GM19043 (cell line): ENCODE results near the gene SLC7A4.
"Not testable (repeated sequence)": the region's sequence is repeated elsewhere in the genome, so short reads cannot be mapped to it uniquely, and the experiment has no call there.

Experiments
- ATAC-seq: cut with Tn5 transposase; IDR thresholded peaks from one replicate; pipeline ENCODE4 v1.9.1; 2021; ENCODE audit warnings: low read depth; ENCODE audit not compliant: unreplicated experiment

The SLC7A4 gene

GRCh38 chr22:21064917-21065864 lies 32.8 kb upstream of the SLC7A4 start:
- no peak for ATAC-seq

- ATAC-seq = not testable (repeated sequence)
These were observed 32.1 kb upstream of the SLC7A4 start for GRCh38 chr22:21064425-21064824.

DNA sequence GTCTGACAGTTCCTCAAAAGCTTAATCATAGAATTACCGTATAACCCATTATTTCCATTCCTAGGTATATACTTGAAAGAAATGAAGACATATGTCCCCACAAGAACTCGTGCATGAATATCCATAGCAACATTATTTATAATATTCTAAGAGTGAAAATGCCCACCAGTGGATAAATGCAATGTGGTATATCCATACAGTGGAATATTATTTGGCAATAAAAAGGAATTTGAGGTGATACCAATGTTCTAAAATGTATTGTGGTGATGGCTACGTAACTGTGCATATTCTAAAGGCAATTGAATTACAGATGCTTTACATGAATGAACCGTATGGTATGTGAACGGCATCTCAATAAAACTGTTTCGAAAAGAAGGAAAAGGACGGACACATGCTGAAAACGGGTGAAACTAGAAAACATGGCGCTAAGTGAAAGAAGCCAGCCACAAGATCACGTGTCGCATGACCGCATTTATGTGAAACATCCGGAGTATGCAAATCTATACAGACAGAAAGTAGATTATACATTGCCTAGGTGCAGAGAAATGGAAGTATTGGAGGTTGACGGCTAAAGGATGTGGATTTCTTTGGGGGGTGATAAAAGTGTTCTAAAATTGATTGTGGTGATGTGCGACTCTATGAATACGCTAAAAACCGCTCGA lies 29.4 kb upstream of the SLC7A4 start:
- not testable (repeated sequence) for ATAC-seq

DNA sequence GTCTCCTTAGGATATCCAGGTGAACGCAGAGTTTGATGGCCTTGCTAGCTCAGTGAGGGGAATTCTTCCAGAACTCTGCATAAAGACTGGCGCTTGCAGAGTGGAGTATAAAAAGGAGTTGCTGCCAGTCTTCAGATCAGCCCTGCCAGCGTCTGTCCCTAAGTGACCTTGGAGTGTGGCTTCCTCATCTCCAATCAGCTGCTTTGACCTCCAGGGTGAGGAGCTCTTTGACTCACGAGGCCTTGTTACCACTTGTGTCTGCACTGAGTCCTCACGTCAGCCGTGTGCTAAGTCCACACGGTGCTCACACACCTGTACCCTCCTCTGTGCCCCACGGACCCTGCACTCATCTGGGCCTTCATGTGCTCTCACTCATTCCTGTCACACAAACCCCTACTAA lies 28.0 kb upstream of the SLC7A4 start:
- ATAC-seq = not testable (repeated sequence)

DNA sequence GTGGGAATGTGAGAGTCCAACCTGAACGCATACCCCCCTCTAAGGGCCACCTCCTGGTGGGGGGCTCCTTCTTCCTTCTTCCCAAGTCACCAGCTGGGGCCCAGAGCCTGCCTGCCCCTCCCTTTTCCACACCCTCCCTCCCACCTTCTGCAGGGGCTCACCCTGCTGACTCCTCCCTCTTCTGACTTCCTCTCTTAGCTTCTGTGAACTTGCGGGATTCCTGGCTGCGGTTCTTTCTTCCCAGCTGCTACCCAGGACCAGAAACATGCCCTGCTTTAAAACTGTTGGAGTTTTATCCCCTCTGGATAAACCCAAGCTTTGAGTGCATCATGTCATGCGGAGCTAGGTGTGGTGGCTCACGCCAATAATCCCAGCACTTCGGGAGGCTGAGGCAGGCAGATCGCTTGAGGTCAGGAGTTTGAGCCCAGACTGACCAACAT lies 23.5 kb upstream of the SLC7A4 start:
- no peak for ATAC-seq

DNA sequence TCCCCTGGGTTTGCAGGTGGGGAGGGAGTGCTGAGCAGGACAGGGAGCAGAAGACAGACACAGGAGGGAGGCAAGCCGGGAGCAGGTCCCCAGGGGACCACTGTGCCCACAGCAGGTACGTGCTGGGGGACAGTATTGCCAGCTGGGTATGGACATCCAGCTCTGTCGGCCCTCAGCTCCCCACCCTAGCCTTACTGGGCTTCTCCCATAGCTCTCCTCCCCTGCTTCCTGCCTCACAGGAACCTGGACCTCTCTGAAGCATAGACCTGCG lies 23.1 kb upstream of the SLC7A4 start:
- no peak for ATAC-seq

GRCh38 chr22:21054714-21055563 lies 22.6 kb upstream of the SLC7A4 start:
- ATAC-seq = no peak

DNA sequence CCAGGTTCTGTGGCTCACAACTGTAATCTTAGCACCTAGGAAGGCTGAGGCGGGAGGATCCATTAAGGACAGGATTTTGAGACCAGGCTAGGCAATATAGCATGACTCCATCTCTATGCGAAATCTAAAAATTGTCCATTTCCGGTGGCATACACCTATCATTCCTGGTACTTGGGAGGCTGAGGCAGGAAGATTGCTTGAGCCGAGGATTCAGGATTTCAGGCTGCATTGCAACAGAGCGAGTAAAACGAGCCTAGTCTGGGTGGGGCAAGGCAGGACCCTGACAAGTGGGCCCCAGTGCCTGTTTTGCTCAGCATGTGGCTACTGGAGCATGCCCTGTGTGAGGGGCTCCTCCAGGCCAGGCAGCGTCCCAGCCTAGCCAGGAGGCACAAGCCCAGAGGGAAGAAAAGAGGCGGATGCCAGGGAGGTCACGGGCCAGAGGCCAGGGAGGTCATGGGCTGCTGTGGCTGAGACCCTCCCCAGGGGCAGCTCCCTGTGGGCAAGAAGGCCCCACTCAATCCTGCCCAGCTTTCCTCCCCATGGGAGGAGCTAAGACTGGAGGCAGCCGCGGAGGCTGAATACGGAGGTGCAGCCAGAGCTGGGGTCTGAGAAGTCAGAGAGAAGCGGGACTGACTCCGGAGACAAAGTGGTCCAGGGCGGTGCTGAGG lies 21.8 kb upstream of the SLC7A4 start:
- ATAC-seq = no peak

DNA sequence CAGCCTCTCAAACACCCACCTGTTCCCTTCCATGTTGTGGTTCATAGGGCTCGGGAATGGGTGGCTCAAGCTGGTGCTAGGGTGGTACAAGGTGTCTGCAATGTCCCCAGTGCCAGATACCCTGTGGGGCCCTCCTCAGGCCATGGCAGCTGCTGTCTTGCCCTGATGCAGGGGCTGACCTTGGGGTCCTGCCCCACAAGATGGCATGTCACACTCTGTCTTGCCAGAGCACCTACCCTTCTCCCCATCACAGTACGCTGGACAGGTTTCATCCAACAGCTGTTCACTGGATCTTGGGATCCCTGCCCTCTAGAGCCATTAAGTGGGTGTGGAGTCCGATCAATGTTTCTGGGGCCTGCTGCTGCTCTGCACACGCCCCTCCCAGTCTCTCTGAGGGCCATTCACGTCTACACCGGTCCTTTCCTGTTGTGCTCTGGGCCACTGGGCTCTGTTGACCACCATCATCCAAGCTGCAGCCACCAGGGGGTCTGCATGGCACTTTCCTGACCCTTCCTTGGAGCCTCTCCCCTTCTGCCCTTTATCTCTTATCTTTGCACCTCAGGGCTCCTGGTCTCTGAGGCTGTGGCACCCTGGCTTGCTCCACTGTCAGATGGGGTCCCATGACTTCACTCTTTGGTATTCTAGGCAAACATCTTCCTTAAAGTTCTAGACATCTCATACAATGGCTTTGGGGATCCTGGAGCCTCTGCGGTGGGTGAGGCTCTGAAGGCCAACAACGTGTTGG lies 20.5 kb upstream of the SLC7A4 start:
- ATAC-seq = no peak

DNA sequence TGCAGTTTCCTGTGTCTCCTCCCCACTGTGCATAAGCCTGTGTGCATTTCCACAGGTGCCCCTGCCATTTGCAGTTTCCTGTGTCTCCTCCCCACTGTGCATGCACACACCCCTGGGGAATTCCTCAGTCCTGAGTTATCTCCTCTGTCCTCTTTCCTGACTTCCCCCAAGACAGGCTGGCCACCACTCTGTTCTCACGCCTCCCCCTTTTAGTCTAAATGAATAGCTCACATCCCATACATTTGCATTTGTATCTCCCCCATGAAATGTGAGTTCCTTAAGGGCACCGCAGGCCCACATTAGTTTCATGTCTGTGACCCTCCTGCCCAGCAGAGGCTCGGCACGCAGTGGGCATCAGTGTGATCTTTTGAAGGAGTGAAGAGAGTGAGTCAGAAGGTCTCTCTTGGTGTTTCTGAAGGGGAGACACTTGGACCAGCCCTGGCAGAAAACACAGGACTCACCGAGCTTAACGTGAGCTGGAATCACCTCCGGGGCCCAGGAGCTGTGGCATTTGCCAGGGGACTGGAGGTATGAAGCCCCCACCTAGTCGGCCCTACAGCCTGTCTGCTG lies 19.6 kb upstream of the SLC7A4 start:
- ATAC-seq = no peak

DNA sequence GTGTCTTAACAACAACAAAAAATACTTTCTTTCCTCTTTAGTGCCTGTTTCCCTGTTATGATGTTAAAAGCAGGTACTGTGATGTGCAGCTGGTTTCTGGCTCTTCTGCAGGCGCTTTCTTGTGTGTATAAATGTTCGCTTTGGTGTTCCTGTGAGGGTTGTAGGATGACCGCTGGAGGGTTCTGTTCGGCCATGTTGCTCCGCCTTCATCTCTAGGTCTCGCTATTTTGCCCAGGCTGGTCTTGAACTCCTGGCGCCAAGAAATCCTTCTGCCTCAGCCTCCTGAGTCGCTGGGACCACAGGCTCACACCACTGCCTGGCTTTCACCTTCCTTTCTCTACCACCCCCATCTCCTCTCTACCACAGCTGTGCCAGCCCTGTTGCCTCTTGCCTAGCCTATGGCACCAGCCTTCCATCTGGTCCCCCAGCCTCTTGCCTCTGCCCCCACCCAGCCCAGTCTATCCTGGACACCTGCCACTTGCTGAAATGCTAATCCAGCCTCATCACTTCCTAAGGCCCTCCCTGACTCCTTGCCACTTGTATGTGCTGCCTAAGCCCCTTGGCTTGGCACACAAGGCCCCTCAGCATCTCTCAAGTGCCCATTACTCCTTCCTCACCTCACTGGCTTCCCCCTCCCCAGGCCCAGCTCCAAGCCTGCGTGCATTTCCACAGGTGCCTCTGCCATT lies 18.9 kb upstream of the SLC7A4 start:
- no peak for ATAC-seq

DNA sequence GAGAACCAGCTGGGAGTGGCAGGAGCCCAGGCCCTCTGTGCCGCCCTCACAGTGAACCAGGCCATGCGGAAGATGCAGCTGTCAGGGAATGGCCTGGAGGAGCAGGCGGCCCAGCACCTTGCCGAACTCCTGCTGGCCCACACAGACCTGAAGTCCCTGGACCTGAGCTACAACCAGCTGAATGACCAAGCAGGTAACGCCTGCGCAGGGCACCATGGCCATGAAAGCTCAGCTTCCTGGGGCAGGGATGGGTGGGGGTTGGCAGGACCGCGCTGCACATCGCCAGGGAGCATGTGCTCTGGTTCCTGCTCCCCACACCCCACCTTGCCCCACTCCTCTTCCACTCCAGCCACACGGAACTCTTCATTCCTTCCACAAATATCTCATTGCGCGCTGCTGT lies 16.6 kb upstream of the SLC7A4 start:
- not testable (repeated sequence) for ATAC-seq

DNA sequence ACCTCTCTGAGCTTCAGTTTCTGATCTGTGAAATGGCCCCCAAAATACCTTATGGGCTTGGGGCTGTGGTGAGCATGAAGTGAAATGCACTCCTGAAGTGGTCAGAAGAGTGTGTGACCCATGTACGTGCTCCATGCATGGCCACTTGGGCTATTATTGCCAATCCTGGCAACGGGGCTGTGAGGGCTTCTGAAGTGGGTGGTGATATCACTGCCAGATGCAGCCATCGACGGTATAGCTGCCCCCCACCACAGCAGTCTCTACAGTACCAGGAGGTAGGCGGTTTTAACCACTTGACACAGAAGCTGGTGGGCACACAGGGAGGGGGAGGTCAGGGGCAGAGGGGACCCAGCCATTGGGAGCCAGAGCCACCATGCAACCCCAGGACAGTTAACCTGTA lies 16.1 kb upstream of the SLC7A4 start:
- not testable (repeated sequence) for ATAC-seq

DNA sequence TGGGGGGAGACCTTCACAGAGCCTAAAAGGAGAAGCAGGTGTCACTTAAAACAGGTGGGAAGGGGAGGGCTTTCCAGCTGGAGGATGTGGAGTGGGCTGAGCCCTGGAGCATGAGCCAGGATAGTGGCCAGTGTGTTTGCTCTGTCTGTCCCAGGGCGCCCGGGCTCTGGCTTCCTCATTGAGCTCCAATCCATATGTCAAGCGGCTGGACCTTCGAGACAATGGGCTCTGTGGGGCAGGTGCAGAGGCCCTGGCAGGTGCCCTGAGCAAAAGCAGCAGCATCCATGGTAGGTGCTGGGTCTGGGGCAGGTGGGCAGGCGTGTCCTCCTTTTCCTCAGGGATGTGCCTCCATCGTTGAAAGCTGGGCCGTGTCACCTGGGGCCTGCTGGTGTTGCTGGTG lies 15.4 kb upstream of the SLC7A4 start:
- no peak for ATAC-seq

DNA sequence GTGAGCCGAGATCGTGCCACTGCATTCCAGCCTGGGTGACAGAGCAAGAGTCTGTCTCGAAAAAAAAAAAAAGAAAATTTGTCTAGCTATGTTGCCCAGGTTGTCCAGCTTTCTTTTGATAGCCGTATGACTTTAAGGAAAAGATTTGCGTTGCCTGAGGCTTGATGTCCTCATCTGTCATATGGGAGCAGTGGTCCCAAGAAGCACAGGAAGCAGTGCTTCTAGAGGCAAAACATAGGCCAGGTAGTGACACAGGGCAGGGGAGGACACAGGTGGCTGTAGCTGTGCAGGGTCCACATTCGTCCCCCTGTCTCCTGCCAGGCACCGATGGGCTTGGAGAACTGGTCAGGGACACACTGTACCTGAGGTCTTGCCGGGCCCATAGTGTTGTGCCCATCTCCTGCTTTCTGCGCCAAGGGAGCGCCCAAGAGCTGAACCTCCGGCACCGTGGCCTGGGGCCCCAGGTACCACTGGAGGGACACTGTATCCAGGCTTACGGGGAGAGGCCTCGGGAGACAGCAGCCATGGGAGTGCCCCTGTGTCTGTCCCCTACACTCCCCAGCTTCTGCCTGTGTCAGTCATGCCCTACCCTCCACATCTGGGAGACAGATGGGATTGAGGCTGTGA lies 14.8 kb upstream of the SLC7A4 start:
- no peak for ATAC-seq

- peak; percentile 59 for ATAC-seq
These were observed 13.4 kb upstream of the SLC7A4 start, which contains the start of gene LRRC74B for GRCh38 chr22:21045585-21046294. Gene LRRC74B (plus strand): TSS chr22:21045946. CDS start chr22:21045987, 41 bp downstream.

- no peak for ATAC-seq
These were observed 12.7 kb upstream of the SLC7A4 start for GRCh38 chr22:21044931-21045584.
